Stimulated activated CD8-positive, alpha-beta memory T cell treated with anti-CD3 and anti-CD28 coated beads, Interleukin-12 subunit alpha, Interleukin-12 subunit beta, amount 100 ng/mL, for 1 hour (primary cell): Measurements from ENCODE around the gene OR8K5.
"Not testable (repeated sequence)": the region's sequence is repeated elsewhere in the genome, so short reads cannot be mapped to it uniquely, and the experiment has no call there.

Experiments used
- DNase-seq: peaks from one replicate; pipeline ENCODE4 v3.0.0-alpha.2; 2020; ENCODE audit warnings: low read depth

Gene OR8K5, protein sequence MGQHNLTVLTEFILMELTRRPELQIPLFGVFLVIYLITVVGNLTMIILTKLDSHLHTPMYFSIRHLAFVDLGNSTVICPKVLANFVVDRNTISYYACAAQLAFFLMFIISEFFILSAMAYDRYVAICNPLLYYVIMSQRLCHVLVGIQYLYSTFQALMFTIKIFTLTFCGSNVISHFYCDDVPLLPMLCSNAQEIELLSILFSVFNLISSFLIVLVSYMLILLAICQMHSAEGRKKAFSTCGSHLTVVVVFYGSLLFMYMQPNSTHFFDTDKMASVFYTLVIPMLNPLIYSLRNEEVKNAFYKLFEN

GRCh38 chr11:56160217-56160616 is at the start of gene OR8K5:
OR8K5 (minus strand) TSS chr11:56160317; CDS start chr11:56160317, 0 bp downstream.
- DNase-seq = no peak

DNA sequence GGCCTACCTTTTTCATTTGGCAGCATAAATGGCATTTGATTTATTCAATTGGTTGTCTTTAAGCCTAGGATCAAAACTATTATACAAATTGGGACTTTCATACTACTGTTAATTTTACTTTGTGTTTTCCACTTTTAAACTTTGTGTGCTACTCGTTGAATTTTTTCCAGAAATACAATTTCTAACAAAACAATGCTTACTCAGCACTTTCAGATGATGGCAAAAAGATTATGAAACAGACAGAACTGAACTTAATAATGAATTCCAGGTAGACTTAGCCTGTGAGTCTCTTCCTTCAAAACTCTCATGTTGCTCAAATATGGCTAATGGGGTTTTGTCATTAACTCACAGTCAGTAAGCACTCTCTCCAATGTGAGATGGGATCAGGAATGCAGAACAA is 47.7 kb upstream of the OR8K5 start:
- no peak for DNase-seq

GRCh38 chr11:56197367-56197766 is 37.2 kb upstream of the OR8K5 start:
- no peak for DNase-seq

- no peak for DNase-seq
Observed at GRCh38 chr11:56196705-56197104, 36.6 kb upstream of the OR8K5 start.

DNA sequence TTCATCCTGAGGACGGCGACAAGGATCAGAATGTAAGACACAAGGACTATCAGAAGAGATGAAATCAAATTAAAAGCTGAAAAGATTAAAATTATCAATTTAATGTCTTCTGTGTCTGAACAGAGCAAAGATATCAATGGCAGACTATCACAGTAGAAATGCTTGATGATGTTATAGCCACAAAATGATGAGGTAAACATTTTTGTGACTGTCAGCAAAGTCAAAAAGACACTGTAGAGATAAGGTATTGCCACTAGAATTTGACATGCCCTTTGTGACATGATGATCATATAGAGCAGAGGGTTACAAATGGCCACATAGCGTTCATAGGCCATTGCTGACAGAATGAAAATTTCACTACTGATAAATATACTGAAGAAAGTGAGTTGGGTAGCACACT is 28.5 kb upstream of the OR8K5 start:
- no peak for DNase-seq

- no peak for DNase-seq
Observed at GRCh38 chr11:56183459-56183858, 23.3 kb upstream of the OR8K5 start.

DNA sequence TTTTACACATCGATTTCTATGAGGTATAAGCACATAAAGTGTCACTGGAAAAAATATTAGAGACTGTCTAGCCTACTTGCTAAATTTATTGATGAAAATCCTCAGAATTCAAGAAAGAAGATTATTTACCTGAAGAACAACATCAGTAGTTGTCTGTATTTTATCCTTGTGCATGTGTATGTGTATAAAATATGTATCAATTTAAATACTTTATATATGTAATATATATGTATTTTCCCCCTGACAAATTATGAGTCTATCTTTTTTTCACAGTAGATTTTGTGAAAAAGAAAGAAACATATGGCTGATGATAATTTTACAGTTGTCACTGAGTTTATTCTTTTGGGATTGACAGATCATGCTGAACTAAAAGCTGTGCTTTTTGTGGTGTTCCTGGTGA is 16.2 kb upstream of the OR8K5 start, which contains the start of gene OR5J2:
Gene OR5J2 (plus strand): TSS at position 301 of the 400 bp plus-strand sequence. CDS start 0 bp downstream, at position 301.
- DNase-seq = no peak

- DNase-seq = no peak
Observed at GRCh38 chr11:56172256-56172830, 12.2 kb upstream of the OR8K5 start.

DNA sequence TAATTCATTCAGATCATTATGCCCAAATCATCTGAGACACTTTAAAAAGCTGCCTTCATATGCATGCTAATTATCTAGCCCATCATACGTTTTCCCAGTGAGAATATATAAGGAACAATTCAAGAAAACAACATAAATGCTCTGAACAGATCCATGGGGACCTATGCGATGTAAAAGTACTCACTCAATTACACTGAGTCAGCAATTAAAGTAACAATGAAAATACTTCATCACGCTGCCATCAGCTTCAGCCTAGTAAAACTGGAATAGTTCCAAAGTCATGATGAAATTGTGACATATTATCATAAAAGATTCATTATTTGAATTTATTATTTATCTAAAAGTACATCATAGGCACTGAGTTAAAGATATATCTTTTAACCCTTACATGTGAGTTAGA is 3.7 kb upstream of the OR8K5 start:
- no peak for DNase-seq

GRCh38 chr11:56152333-56152732 is 7.8 kb downstream of the OR8K5 start:
- no peak for DNase-seq

- DNase-seq = no peak
Observed at GRCh38 chr11:56151376-56151775, 8.7 kb downstream of the OR8K5 start.

DNA sequence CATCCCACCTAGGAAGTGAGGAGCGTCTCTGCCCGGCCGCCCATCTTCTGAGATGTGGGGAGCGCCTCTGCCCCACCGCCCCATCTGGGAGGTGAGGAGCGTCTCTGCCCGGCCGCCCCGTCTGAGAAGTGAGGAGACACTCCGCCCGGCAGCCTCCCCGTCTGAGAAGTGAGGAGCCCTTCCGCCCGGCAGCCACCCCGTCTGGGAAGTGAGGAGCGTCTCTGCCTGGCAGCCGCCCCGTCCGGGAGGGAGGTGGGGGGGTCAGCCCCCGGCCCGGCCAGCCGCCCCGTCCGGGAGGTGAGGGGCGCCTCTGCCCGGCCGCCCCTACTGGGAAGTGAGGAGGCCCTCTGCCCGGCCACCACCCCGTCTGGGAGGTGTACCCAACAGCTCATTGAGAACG is 16.4 kb downstream of the OR8K5 start:
- not testable (repeated sequence) for DNase-seq

DNA sequence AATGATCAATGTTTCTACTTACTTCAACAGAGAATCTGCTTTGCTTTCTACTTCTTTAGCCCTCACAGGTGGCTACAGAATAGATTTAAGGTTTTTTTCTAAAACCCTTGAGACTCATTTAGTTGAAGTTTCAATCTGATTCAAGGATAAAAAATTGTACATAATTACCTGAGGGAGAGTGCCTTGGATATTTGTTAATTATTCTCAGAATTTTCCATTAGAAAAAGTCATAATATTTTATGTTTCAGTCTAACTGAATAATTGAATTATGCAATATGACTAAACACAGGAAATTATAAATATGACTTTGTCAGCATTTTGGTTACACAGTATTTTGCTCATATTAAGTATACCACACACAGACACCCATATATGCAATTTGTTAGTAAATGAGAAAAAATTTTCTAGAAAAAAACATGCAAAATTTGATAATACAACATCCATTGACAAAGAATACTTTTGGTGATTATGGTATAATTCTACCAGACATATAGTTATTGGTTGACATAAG is 19.9 kb downstream of the OR8K5 start, which contains the start of gene OR8J3:
Gene OR8J3 (minus strand): TSS at position 51 of the 511 bp plus-strand sequence. CDS start 2,483 bp downstream, outside the sequence.
- no peak for DNase-seq

DNA sequence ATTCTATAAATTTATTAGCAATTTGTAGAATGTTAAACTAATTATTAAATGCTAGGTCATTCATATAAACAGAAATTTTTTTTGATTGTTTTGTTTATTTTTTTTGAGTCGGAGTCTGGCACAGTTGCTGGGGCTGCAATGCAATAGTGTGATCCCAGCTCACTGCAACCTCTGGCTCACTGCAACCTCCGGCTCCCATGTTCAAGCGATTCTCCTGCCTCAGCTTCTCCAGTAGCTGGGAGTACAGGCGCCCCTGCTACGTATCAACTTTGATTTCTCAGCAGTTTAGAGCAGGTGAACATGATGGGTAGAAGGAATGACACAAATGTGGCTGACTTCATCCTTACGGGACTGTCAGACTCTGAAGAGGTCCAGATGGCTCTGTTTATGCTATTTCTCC is 38.0 kb downstream of the OR8K5 start, which contains the start of gene OR8H3:
Gene OR8H3 (plus strand): TSS at position 301 of the 400 bp plus-strand sequence. CDS start 0 bp downstream, at position 301.
- no peak for DNase-seq
